ENCODE measurements around the gene RNF31. TPM values are rescaled to one million over a fixed set of nuclear protein-coding genes. Genes with fewer than 3 reads are reported as not detected.
"Not testable (repeated sequence)": the region's sequence is repeated elsewhere in the genome, so short reads cannot be mapped to it uniquely, and the experiment has no call there.

Gene RNF31
- polyA plus RNA-seq, 3 donors = 46.4 to 70.4 (median 53.4) TPM

- no peak for DNase-seq
These were observed 49.1 kb downstream of the RNF31 start for GRCh38 chr14:24196071-24197055.

- DNase-seq = no peak
These were observed 49.8 kb downstream of the RNF31 start for GRCh38 chr14:24197056-24197450.

- DNase-seq = no peak
These were observed 51.7 kb downstream of the RNF31 start for GRCh38 chr14:24198814-24199524.

- DNase-seq = not testable (repeated sequence)
These were observed 55.2 kb downstream of the RNF31 start for GRCh38 chr14:24202538-24202937.

GRCh38 chr14:24203249-24203886 lies 56.1 kb downstream of the RNF31 start:
- DNase-seq = not testable (repeated sequence)

GRCh38 chr14:24204163-24205146 lies 57.2 kb downstream of the RNF31 start:
- no peak for DNase-seq

- DNase-seq = no peak
These were observed 59.2 kb downstream of the RNF31 start for GRCh38 chr14:24206260-24207103.

- no peak for DNase-seq
These were observed 59.8 kb downstream of the RNF31 start for GRCh38 chr14:24207104-24207551.

- DNase-seq = no peak
These were observed 60.3 kb downstream of the RNF31 start for GRCh38 chr14:24207625-24208024.

Other genes starting within 250 kb of the RNF31 start
- 10 to 100 TPM; 56.3 to 69.2 (median 65.6) TPM for gene DHRS4, start 193.7 kb upstream of the RNF31 start, polyA plus RNA-seq (ENCODE audit: insufficient read length in 3 of 3)
- 10 to 100 TPM; 36.1 to 44.3 (median 36.8) TPM for gene DHRS4L2, start 158.6 kb upstream of the RNF31 start, polyA plus RNA-seq (ENCODE audit: insufficient read length in 3 of 3)
- gene CARMIL3, start 95.5 kb upstream of the RNF31 start, polyA plus RNA-seq (ENCODE audit: insufficient read length in 3 of 3) = 1 to 10 TPM; 2.2 to 2.4 (median 2.4) TPM
- under 1 TPM in 1 of 3 donors, not detected in 2; 0.24 TPM for gene CPNE6, start 75.9 kb upstream of the RNF31 start, polyA plus RNA-seq (ENCODE audit: insufficient read length in 3 of 3)
- gene PCK2, start 53.2 kb upstream of the RNF31 start, polyA plus RNA-seq (ENCODE audit: insufficient read length in 3 of 3) = 10 to 100 TPM; 37.7 to 41.7 (median 40.0) TPM
- gene DCAF11, start 32.7 kb upstream of the RNF31 start, polyA plus RNA-seq (ENCODE audit: insufficient read length in 3 of 3) = 10 to 100 TPM; 82.2 to 96.2 (median 92.8) TPM
- 1 to 10 TPM; 2.7 to 3.2 (median 2.9) TPM for gene NRL, start 32.5 kb upstream of the RNF31 start, polyA plus RNA-seq (ENCODE audit: insufficient read length in 3 of 3)
- gene FITM1, start 16.8 kb upstream of the RNF31 start, polyA plus RNA-seq (ENCODE audit: insufficient read length in 3 of 3) = 1 to 10 TPM; 1.1 to 2.3 (median 1.5) TPM
- 100 to 1,000 TPM; 175 to 216 (median 196) TPM for gene PSME1, start 11.3 kb upstream of the RNF31 start, polyA plus RNA-seq (ENCODE audit: insufficient read length in 3 of 3)
- 10 to 100 TPM; 19.8 to 29.7 (median 21.1) TPM for gene EMC9, start 5.9 kb upstream of the RNF31 start, polyA plus RNA-seq (ENCODE audit: insufficient read length in 3 of 3)
- gene PSME2, start 888 bp upstream of the RNF31 start, polyA plus RNA-seq (ENCODE audit: insufficient read length in 3 of 3) = 100 to 1,000 TPM; 145 to 164 (median 151) TPM
- gene IRF9, start 13.8 kb downstream of the RNF31 start, polyA plus RNA-seq (ENCODE audit: insufficient read length in 3 of 3) = 10 to 100 TPM; 56.8 to 68.9 (median 57.2) TPM
- 10 to 100 TPM; 71.4 to 85.6 (median 80.8) TPM for gene REC8, start 24.6 kb downstream of the RNF31 start, polyA plus RNA-seq (ENCODE audit: insufficient read length in 3 of 3)
- gene IPO4, start 41.3 kb downstream of the RNF31 start, polyA plus RNA-seq (ENCODE audit: insufficient read length in 3 of 3) = 10 to 100 TPM; 39.6 to 48.5 (median 42.8) TPM
- 10 to 100 TPM; 45.2 to 55.8 (median 46.7) TPM for gene TM9SF1, start 47.9 kb downstream of the RNF31 start, polyA plus RNA-seq (ENCODE audit: insufficient read length in 3 of 3)
- 10 to 100 TPM in 2 of 3 donors, 1 to 10 TPM in 1; 3.9 to 17.9 (median 14.1) TPM for gene TSSK4, start 58.2 kb downstream of the RNF31 start, polyA plus RNA-seq (ENCODE audit: insufficient read length in 3 of 3)
- gene CHMP4A, start 66.0 kb downstream of the RNF31 start, polyA plus RNA-seq (ENCODE audit: insufficient read length in 3 of 3) = 10 to 100 TPM; 50.6 to 70.2 (median 58.2) TPM
- gene MDP1, start 68.6 kb downstream of the RNF31 start, polyA plus RNA-seq (ENCODE audit: insufficient read length in 3 of 3) = 10 to 100 TPM; 13.0 to 20.1 (median 15.3) TPM
- gene NEDD8, start 84.9 kb downstream of the RNF31 start, polyA plus RNA-seq (ENCODE audit: insufficient read length in 3 of 3) = 100 to 1,000 TPM; 197 to 260 (median 254) TPM
- 100 to 1,000 TPM; 120 to 132 (median 123) TPM for gene GMPR2, start 85.4 kb downstream of the RNF31 start, polyA plus RNA-seq (ENCODE audit: insufficient read length in 3 of 3)
- 10 to 100 TPM; 59.4 to 62.5 (median 60.9) TPM for gene TINF2, start 95.1 kb downstream of the RNF31 start, polyA plus RNA-seq (ENCODE audit: insufficient read length in 3 of 3)
- 1 to 10 TPM; 1.5 to 4.2 (median 2.5) TPM for gene TGM1, start 115.7 kb downstream of the RNF31 start, polyA plus RNA-seq (ENCODE audit: insufficient read length in 3 of 3)
- 10 to 100 TPM; 24.2 to 25.5 (median 25.0) TPM for gene RABGGTA, start 124.1 kb downstream of the RNF31 start, polyA plus RNA-seq (ENCODE audit: insufficient read length in 3 of 3)
- 10 to 100 TPM; 41.6 to 68.7 (median 43.4) TPM for gene DHRS1, start 152.3 kb downstream of the RNF31 start, polyA plus RNA-seq (ENCODE audit: insufficient read length in 3 of 3)
- 10 to 100 TPM; 28.0 to 29.7 (median 28.7) TPM for gene NOP9, start 152.4 kb downstream of the RNF31 start, polyA plus RNA-seq (ENCODE audit: insufficient read length in 3 of 3)
- gene CIDEB, start 160.5 kb downstream of the RNF31 start, polyA plus RNA-seq (ENCODE audit: insufficient read length in 3 of 3) = 10 to 100 TPM; 24.7 to 32.3 (median 28.3) TPM
- 1 to 10 TPM; 3.2 to 5.3 (median 4.4) TPM for gene LTB4R2, start 162.6 kb downstream of the RNF31 start, polyA plus RNA-seq (ENCODE audit: insufficient read length in 3 of 3)
- 1 to 10 TPM; 5.0 to 7.2 (median 5.7) TPM for gene LTB4R, start 164.0 kb downstream of the RNF31 start, polyA plus RNA-seq (ENCODE audit: insufficient read length in 3 of 3)
- 10 to 100 TPM; 19.3 to 22.6 (median 20.8) TPM for gene ADCY4, start 187.6 kb downstream of the RNF31 start, polyA plus RNA-seq (ENCODE audit: insufficient read length in 3 of 3)
- 1 to 10 TPM; 3.3 to 4.1 (median 3.8) TPM for gene RIPK3, start 192.5 kb downstream of the RNF31 start, polyA plus RNA-seq (ENCODE audit: insufficient read length in 3 of 3)
- 10 to 100 TPM; 60.1 to 84.6 (median 72.6) TPM for gene NFATC4, start 220.7 kb downstream of the RNF31 start, polyA plus RNA-seq (ENCODE audit: insufficient read length in 3 of 3)

All from renal pelvis (tissue), 4 donors.